HG03558 (cell line): ENCODE results near the gene TBC1D22A.

Experiments
- ATAC-seq: cut with Tn5 transposase; IDR thresholded peaks from one replicate; pipeline ENCODE4 v1.9.1; 2021; ENCODE audit warnings: moderate number of reproducible peaks; ENCODE audit not compliant: unreplicated experiment; ENCODE audit errors: extremely low read depth

The TBC1D22A gene

DNA sequence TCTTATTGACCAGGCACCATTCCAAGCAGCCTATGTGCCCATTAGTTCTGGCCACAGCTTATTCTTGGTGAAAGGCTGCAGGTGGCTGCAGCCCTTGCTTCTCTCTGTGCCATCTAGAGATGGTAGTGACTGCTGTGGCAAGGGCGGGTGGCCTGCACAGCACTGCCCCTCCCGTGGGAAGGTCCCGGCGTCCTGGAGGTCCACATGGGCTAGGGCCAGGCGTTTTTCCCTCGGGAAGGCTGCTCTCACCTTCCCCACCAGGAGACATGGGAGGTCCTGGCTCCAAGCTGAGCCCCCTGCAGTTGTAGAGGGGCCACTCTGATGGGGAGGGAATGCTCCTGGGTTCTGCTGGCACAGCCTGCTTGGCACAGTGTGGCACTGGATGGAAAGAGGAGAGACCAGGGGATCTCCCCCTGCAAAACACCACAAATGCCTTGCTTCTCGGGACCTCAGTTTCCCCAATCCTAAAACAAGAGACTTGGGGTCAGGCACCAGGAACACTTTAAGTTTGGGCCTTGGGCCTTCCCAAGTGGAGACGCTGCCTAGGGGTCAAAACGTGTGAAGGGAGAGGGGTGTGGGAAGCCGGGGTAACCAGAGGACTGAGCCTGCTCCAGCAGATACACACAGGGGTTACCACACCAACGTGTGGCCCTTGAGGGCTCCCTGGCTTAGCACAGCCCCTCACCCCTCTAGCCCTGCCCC, 10.0 kb upstream of the TBC1D22A start:
- no peak for ATAC-seq

DNA sequence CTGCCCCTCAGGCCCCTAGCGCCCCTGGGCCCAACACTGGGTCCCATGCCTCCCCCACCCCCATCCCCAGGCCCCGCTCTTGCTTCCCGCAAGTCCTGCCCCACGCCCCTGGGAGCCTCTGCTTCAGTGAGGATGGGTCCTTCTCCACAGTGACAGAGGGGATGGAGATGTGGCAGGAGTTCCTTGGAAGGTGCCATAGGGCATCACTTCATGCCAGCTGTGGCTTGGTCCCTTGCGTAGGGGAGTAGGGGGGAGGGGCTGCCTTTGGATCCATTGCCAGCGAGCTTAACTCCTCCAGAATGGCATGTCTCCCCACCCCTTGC, 9.5 kb upstream of the TBC1D22A start:
- ATAC-seq, result no peak

DNA sequence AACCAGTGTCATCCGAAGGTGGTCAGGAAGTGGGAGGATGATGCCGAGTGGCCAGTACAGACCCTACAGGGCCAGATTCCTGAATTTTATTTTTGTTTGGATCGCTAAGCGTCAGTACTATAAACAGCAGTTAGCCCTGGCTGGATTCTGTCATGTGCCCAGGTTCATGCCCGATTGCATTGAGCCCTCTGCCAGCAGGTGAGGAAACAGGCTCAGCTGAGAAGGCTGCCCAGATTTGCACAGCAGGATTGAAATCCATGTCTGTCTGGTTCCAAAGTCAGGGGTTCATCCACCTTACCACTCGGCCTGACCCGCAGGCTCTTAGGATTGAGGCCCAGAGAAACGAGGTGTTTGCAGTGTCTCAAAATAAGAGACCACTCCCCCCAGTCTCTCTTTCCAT, 9.1 kb upstream of the TBC1D22A start:
- ATAC-seq, result no peak

DNA sequence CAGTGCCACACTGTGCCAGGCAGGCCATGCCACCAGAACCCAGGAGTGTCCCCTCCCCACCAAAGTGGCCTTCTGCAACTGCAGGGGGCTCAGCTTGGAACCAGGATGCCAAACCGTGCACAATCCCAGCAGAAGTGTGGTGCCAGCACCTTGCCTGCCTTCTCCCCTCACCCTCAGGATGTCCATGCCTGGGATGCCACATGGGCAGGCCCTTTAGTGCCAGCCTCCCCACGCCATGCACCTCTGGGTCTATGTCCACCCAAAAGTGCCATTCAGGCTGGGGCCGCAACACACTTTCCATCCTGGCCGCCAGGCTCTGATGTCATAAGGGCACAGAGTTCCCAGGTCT, 8.7 kb upstream of the TBC1D22A start:
- no peak for ATAC-seq

DNA sequence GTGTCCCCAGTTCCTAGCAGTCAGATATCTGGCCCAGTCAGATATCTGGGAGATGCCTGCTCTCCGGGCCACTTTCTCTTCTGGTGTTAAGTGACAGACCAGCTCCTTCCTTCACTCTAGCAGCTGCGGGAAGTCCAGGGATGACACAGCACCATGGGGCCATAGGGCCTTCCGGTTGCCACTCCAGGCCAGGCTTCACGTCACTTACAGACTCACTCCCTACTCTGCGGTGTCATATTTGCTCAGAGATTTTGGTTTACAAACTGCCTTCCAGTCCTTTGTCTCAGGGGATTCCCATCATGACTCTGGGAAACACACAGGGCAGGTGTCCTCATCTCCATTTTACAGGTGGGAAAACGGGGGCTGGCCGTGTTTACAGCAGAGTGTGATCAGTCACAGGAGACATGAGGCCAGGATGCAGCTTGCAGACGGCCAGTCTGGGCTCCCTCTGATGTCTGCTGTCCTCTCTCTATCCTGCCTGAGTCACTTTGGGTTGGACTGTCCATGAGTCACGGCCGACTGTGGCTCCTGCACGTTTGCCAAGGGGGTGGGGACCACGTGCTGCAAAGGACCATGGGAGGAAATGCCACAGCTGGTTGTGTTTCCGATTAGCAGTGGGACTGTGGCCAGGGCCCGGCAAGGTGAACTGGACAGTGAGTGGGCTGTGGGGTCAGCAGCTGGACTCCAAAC, 8.2 kb upstream of the TBC1D22A start:
- no peak for ATAC-seq

DNA sequence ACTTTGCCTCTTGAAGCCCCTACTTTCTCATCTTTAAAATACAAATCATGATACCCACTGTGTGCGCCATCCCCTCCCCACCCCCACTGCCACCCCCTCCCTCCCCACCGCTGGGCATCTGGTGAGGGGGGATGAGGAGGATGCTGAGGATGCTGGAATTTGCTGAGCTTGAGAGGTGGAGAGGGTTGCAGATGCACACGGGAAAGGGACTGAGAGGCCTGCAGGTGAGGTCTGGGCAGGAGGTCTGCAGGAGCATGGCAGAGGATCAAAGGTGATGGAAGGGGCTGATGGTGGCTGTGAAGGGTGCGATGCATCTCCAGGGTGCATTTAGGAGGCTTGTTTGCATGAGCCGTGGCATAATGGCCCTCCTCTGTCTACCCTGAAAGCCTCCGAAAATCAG, 7.6 kb upstream of the TBC1D22A start:
- no peak for ATAC-seq

DNA sequence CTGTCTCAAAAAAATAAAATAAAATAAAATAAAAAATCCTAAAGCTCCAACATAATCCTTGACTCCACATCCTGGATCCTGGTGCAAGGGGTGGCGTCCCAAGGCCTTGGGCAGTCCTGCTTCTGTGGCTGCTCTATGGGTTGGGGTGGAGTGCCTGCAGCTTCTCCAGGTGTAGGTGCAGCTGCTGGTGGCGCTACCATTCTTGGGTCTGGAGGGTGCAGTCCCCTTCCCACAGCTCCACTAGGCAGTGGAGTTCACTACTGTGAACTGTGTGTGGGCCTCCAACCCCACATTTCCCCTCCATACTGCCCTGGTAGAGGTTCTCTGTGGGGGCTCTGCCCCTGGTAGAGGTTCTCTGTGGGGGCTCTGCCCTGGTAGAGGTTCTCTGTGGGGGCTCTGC, 6.9 kb upstream of the TBC1D22A start:
- no peak for ATAC-seq

DNA sequence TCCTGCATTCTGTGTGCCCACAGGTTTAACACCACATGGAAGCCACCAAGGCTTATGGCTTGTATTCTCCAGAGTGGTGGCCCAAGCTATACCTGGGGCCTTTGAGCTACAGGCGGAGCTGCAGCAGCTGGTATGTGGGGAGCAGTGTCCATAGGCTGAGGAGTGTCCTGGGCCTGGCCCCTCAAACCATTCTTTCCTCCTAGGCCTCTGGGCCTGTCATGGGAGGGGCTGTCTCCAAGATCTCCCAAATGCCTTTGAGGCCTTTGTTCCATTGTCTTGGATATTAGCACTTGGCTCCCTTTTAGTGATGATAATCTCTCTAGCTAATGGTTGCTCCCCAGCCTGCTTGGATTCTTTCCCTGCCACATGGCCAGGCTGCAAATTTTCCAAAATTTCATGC, 6.4 kb upstream of the TBC1D22A start:
- ATAC-seq, result no peak

DNA sequence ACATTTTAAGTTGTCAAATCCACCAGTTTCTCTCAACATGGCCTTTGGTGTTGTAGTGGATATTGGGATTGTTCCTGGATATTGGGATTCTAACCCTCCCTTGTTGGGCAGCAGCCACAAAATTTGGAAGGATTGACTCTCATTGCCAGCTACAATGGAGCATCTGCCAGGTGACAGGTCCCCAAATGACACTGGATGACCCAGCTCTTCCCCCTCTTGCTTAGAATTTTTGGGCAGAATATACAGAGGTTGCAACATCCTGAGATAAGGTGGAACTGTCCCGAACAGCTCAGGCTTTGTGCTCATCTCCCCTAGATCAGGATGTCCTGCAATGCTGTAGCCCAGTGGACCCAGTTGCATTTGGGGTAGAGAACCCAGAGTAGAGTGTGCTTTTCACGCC, 5.3 kb upstream of the TBC1D22A start:
- ATAC-seq, result no peak

DNA sequence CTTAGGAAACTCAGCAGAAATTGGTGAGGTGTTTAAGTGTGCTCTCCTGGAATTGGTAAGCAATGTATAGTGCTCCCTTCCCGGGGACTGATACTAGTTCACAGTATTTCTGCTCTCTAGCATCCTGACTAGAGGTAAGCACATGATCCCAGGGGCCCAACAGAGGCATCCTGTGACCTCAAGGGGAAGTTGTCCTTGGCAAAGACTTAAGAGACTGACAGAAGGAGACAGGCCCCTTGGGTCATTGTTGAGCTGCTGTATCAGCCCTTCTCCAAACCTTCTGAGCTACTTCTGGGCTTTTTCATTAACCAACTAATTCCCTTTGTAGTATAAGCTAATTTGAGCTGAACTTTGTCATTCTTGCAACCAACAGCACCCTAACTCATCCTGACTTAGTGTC, 4.3 kb upstream of the TBC1D22A start:
- no peak for ATAC-seq

DNA sequence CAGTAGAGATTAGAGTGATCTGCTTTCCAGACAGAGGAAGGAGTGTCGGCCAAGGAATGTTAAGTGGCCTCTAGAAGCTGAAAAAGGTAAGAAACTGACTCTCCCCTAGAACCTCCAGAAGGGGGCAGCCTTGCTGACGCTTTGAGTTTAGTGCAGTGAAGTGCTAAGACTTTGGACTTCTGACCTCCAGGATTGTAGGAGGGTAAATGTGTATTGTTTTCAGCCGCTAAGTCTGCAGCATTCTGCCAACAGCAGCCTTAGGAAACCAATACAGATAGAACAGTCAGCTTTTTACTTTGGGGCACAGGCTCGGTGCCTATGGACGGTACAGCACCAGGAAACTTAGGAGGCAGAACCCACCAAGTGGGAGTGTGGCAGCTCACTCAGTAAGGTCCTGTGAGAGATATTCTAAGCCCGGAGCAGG, 3.6 kb upstream of the TBC1D22A start:
- no peak for ATAC-seq

DNA sequence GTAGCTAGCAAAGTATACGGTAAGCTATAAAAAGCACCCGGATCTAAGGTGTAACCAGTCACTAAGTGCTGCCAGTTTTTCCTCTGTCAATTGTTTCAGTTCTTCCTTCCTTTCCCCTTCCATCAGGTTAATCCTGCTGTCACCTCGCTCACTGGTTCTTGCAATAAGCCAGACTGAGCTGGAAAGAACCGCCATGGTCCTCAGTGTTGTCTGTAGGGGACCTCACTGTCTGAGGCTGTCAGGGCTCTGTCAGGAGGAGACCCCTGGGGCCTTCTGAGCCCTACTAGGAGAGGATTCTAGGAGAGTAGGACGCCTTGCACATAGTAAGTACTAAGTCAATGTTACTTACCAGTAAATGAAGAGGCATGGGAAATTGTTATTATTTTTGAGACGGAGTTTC, 1.4 kb upstream of the TBC1D22A start:
- ATAC-seq, result no peak

DNA sequence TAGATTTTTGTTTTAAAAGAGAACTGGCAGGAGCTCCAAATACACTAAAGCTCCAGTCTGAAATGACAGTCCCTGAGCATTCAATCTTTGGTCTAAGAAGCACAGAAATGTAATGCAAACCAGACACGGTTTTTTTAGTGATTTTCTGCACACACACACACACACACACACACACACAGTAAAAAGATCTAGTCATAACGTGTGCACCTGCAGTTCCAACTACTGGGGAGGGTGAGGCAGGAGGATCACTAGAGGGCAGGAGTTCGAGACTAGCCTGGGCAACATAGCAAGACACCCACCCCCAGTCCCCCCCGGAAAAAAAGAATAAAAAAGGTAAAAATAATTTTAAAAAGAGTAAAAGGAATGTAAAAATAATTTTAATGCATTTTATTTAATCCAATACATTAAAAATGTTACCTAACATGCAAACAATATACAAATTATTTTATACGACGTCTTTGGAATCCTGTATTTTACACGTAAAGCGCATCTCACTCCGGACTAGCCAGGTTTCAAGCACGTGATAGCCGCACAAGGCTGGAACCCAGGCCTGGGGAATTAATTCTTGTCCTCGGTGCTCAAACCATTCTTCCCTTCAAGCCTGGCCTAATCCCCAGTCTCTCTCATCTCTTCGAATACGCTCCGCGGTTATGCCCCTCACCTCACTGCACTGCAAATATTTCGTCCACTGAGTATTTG, 762 bp upstream of the TBC1D22A start:
- ATAC-seq, result no peak

DNA sequence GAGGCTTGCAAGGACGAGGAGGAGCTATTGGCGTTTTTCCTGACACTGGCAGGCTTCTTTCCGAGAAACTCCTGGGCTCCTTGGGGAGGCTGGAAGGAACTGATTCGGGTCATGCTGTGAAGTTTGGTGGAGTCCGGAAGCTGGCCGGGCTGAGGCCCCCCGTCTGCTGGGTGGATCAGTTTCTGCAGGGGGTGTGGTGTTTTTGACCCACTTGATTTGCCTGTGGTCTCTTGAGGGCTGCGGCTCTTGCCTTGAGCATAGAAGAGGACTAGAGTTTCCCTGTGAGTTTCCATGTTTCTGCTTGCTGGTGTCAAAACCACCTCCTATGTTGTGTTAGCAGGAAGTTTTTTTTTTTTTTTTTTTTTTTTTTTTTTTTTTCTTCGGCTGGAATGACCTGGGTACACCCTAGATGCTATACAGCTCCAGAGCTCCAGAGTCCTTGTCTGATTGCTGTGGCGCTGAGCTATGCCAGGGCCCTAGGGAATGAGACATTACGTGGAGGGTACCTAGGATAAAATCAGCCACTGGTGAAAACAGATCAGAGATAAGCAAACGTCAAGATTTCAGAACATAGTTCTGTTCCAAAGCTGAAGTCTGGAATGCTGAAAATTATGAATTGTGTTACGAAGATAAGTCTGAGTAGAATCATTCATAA, 728 bp downstream of the TBC1D22A start:
- no peak for ATAC-seq

DNA sequence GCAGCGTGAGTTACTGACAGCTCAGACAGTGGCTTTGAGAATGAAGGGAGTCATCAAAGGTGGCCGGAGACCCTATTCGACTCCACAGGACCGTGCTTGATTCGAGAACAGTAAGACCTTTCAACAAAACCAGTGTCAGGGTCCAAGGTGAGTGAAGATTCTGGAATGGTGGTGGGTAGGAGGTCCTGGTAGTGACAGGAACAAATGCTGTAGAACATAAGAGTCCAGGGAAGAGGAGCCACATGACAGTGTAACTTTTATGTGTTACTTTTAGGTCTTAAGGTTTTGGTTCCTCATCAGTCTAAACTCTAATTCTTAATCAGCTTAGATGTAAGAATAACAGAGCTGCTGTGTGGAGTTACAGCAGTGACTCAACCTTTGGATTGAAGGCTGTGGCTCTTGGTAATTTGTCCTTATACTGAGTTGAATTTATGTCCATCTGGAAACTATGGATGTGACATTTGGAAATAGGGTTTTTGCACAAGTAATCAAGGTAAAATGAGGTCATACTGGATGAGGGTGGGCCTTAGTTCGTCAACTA, 1.8 kb downstream of the TBC1D22A start:
- no peak for ATAC-seq

DNA sequence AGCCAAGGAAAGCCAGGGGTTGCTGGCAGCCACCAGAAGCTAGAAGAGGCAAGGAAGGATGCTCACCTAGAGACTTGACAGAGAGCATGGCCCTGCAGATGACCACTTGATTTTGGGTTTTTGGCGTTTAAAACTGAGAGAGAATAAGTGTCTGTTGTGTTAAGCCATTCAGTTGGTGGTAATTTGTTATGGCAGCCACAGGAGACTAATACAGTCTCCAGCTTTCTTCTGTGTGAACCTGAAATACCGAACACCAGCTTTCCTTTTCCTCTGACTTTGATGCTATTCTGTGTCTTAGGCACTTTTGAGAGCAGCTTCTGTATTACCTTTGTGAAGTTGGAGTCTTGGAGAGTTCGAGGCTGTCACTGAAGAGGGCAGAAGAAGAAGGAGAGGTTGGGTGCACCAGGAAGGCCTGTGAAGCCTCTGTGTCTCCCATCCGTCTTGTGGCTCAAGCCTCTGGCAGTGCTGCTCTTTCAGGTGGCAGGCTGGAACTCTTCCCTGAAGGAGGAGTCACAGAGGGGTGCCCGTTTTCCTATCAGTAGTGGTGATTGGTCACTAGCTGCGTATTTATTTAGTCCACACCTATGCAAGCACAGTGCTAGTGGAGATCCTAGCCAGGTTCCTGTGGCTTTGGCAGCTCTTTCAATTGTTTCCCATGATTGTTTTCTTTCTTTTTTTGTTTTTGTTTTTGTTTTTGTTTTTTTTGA, 2.5 kb downstream of the TBC1D22A start:
- no peak for ATAC-seq

DNA sequence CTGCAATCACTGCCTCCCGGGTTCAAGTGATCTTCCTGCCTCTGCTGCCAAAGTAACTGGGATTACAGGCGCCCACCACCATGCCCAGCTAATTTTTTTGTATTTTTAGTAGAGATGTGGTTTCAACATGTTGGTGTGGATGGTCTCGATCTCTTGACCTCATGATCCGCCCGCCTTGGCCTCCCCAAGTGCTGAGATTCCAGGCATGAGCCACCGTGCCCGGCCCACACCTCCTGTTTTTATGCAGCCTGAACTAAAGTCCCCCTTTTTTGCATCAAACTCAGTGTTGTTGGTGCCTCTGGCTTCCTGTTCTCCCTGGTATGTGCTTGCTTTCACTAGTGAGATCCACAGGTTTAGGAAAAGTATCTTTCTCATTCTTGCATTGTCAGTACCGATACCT, 4.2 kb downstream of the TBC1D22A start:
- no peak for ATAC-seq

DNA sequence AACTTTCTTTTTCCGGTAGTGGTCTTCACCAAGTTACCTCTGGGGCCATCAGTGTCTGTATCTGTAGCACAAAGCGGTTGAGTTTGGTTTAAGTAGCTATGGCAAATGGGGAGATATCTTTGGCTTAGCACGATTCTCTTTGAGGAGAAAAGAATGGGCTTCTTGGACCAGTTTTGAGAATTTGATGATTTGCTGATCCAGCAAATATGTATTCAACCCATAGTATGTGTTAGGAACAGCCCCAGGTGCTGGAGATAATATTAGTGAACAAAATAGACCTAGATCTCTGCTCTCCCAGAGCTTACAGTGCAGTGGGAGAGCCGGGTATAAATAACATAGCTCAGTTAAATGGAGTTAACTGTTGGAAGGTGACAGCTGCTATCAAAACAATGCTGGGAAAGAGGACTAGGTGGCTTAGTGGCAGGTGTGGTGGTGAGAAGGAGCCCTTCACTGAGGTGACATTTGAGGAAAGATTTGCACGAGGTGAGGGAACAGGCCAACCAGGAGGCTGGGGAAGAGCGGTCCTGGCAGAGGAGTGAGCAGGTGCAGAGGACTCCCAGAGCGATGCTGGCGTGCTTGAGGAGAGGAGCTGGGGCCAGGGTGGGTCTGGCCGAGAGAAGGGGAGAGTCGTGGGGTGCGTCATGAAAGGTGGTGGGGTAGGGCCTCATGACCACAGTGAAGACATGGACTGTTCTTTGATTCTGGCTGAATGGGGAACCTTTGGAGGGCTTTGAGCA, 5.0 kb downstream of the TBC1D22A start:
- ATAC-seq, result no peak

DNA sequence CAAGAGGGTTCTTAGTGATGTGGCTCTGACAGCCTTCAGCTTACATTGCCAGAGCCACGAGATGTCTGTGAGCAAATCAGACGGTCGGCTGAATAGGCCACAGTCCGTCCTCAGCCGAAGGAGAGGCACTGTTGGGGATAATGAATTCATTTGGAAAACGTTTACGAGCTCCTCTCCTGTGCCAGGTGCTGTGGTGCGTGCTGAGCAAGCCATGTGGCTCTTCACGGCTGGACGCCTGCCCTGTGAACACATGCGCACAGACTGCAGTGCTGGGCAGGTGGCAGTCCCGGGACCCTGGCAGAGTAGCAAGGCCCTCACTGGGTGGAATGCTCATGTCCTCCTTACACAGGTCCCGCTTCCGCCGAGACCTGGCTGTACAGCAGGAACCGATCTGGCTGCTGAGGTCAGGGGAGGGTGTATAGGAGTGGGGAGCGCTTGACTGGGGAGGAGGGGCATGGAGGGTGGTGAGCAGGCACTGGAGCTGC, 6.8 kb downstream of the TBC1D22A start:
- no peak for ATAC-seq

DNA sequence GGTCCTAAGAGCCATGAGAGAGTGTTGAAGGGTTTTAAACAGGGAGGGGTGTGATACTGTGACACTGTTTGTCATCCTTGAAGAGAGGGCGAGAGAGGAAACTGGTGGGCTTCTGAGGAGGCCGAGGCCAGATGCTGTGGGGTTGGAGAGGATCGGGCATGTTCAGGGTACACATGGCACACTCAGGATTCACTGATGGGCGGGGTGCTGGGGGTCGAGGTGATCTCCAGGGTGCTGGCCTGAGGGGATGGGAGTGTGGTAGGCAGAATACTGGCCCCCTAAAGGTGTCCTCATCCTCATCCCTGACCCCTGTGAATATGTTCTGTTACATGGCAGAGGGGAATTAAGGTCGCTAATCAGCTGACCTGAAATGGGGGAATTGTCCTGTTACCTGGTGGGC, 7.3 kb downstream of the TBC1D22A start:
- no peak for ATAC-seq
